GM18873 (cell line): ENCODE results near the gene ATRNL1.

Experiments
- ATAC-seq: cut with Tn5 transposase; IDR thresholded peaks from one replicate; pipeline ENCODE4 v1.9.1; 2021; ENCODE audit warnings: mild to moderate bottlenecking, moderate library complexity, moderate number of reproducible peaks; ENCODE audit not compliant: unreplicated experiment, low FRiP score

Gene ATRNL1

GRCh38 chr10:115964827-115965226 lies 871.7 kb downstream of the ATRNL1 start:
- no peak for ATAC-seq

GRCh38 chr10:115965376-115965775 lies 872.2 kb downstream of the ATRNL1 start:
- ATAC-seq, result no peak

GRCh38 chr10:115968236-115968635 lies 875.1 kb downstream of the ATRNL1 start:
- ATAC-seq, result no peak

GRCh38 chr10:115969591-115969990 lies 876.4 kb downstream of the ATRNL1 start:
- no peak for ATAC-seq

- ATAC-seq, result no peak
Measured at GRCh38 chr10:115971921-115972320, 878.8 kb downstream of the ATRNL1 start.

- ATAC-seq, result no peak
Measured at GRCh38 chr10:115972426-115972825, 879.3 kb downstream of the ATRNL1 start.

GRCh38 chr10:115974351-115974750 lies 881.2 kb downstream of the ATRNL1 start:
- ATAC-seq, result no peak

GRCh38 chr10:115974816-115975430 lies 881.8 kb downstream of the ATRNL1 start:
- no peak for ATAC-seq

- ATAC-seq, result no peak
Measured at GRCh38 chr10:115975506-115975905, 882.3 kb downstream of the ATRNL1 start.

GRCh38 chr10:115976342-115976741 lies 883.2 kb downstream of the ATRNL1 start:
- ATAC-seq, result no peak

- no peak for ATAC-seq
Measured at GRCh38 chr10:115977855-115978254, 884.7 kb downstream of the ATRNL1 start.

- no peak for ATAC-seq
Measured at GRCh38 chr10:115979576-115979975, 886.4 kb downstream of the ATRNL1 start.

GRCh38 chr10:115980470-115980869 lies 887.3 kb downstream of the ATRNL1 start:
- ATAC-seq, result no peak

GRCh38 chr10:115981081-115981480 lies 887.9 kb downstream of the ATRNL1 start:
- no peak for ATAC-seq

GRCh38 chr10:115982076-115982475 lies 888.9 kb downstream of the ATRNL1 start:
- no peak for ATAC-seq

- no peak for ATAC-seq
Measured at GRCh38 chr10:115982526-115982925, 889.4 kb downstream of the ATRNL1 start.

GRCh38 chr10:115985786-115986185 lies 892.6 kb downstream of the ATRNL1 start:
- no peak for ATAC-seq

GRCh38 chr10:115988380-115988779 lies 895.2 kb downstream of the ATRNL1 start:
- no peak for ATAC-seq

- no peak for ATAC-seq
Measured at GRCh38 chr10:115989621-115990020, 896.5 kb downstream of the ATRNL1 start.

GRCh38 chr10:115992236-115992986 lies 899.2 kb downstream of the ATRNL1 start:
- ATAC-seq, result no peak

- ATAC-seq, result no peak
Measured at GRCh38 chr10:115996031-115996430, 902.9 kb downstream of the ATRNL1 start.

- no peak for ATAC-seq
Measured at GRCh38 chr10:115998301-115998700, 905.1 kb downstream of the ATRNL1 start.
